Measurements from ENCODE around the gene ANKRD12. TPM values are rescaled to one million over a fixed set of nuclear protein-coding genes. Genes with fewer than 3 reads are reported as not detected.

Gene ANKRD12
- total and polyA plus RNA-seq, 2 of the 4 experiments (the other 2 are of a cell fraction): 2.6 to 12.9 TPM

DNA sequence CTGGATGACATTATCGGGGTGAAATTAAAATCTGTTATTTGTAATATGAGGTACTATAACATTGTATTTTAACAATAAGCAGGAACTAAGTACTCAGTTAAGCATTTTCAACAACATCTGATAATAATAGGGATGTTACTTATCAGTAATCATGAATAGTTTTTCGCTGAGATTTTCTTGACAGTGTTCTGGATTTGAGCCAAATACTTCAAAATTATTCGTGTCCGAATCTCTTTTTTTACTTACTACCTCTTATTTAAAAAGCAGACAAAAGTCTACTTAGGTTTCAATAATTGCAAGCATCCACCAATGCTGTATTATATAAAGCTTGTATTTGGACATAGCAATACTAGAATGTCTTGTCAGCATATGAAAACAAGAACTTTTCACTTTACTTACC, 6.4 kb upstream of the ANKRD12 start:
- Histone ChIP-seq H3K14ac (replicated peaks; ENCODE audit: low read depth, low read length) (no peak overlapping the region), H3K79me1 (ENCODE audit: low read depth in 1 of 2, low read length in 2 of 2) (peaks cover 26 to 39% of the 10 kb centered on the region in 2 experiments), H4K91ac (ENCODE audit: insufficient read depth, low read depth, low read length) (no peak overlapping the region), H3K9me1 (ENCODE audit: insufficient read depth, low read length) (no peaks in the 10 kb centered on the region; the same call in 1 of the 2 replicates), H2AK5ac (ENCODE audit: low read depth, low read length) (no peak overlapping the region), H2BK20ac (ENCODE audit: low read depth, low read length) (no peak overlapping the region), H2BK120ac (ENCODE audit: low read depth, low read length) (no peak overlapping the region), H3K9me3 (ENCODE audit: control insufficient read depth, insufficient read depth, low read length) (no peaks in the 10 kb centered on the region), H3K4me3 (ENCODE audit: insufficient read depth, low read depth, low read length) (no peak overlapping the region), H3K23ac (ENCODE audit: low read depth, low read length) (no peak overlapping the region), H3K36me3 (ENCODE audit: control insufficient read depth, insufficient read depth, low read length) (peaks cover 32% of the 10 kb centered on the region), H3K4ac (ENCODE audit: low read depth, low read length) (no peak overlapping the region), H2BK5ac (ENCODE audit: low read depth, low read length, poor library complexity, severe bottlenecking) (no peak overlapping the region), H3K27ac (ENCODE audit: insufficient read depth, low read length) (no peak overlapping the region), H4K8ac (ENCODE audit: low read depth in 2 of 2, low read length in 2 of 2) (no peak overlapping the region), H2AK9ac (replicated peaks; ENCODE audit: low read depth, low read length, poor library complexity) (no peak overlapping the region), H3K27me3 (ENCODE audit: control insufficient read depth, insufficient read depth, low read length) (no peaks in the 10 kb centered on the region), H3K9ac (ENCODE audit: low read depth, low read length) (no peak overlapping the region), H3K18ac (ENCODE audit: low read depth, low read length) (no peak overlapping the region), H3K4me2 (ENCODE audit: low read depth, low read length) (no peak overlapping the region), H2AFZ (replicated peaks; ENCODE audit: low read length, poor library complexity) (no peak overlapping the region), H2BK15ac (ENCODE audit: low read depth, low read length) (no peak overlapping the region), H4K20me1 (ENCODE audit: insufficient read depth, low read length) (0 out of 2 replicates have a peak, but pooled peaks cover 3% of the 10 kb centered on the region), H4K5ac (ENCODE audit: low read depth, low read length) (no peak overlapping the region), H3K4me1 (ENCODE audit: control insufficient read depth, insufficient read depth, low read length) (peaks cover 5% of the 10 kb centered on the region), H3K56ac (ENCODE audit: extremely low read depth, insufficient read depth, low read length) (no peak overlapping the region)
- dilution Hi-C loops (cut with HindIII; ENCODE audit: low sequenced_read_pairs, unreplicated experiment) (no loop called here), intact Hi-C loops (cut with micrococcal nuclease) (no loop called here), in situ Hi-C loops (cut with MboI; ENCODE audit: low sequenced_read_pairs) (loop anchor here (10.0 kb wide), 1 partner anchor 455 kb away; no protein-coding TSS in a partner anchor)
- DNase-seq (no peak), ATAC-seq (ENCODE audit: low read depth) (no peak)
- ChIA-PET CTCF (no interaction called here), POLR2A (ENCODE audit: unreplicated experiment) (no interaction called here)
- WGBS, 2 experiments (ENCODE audit: extremely low coverage in 2 of 2, insufficient read length in 1 of 2): no CpG with 5 or more reads among the region's 4 CpGs
- TF ChIP-seq CHD1 (IDR thresholded peaks at IDR 0.05; ENCODE audit: low read depth, low read length): no peak
- no peak for TF ChIP-seq MXI1 (IDR thresholded peaks at IDR 0.05; ENCODE audit: borderline replicate concordance, low read depth, low read length)
- TF ChIP-seq, protein P1, sequence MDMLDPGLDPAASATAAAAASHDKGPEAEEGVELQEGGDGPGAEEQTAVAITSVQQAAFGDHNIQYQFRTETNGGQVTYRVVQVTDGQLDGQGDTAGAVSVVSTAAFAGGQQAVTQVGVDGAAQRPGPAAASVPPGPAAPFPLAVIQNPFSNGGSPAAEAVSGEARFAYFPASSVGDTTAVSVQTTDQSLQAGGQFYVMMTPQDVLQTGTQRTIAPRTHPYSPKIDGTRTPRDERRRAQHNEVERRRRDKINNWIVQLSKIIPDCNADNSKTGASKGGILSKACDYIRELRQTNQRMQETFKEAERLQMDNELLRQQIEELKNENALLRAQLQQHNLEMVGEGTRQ (IDR thresholded peaks at IDR 0.05; ENCODE audit: low read depth, low read length): no peak
- TF ChIP-seq, protein P2, sequence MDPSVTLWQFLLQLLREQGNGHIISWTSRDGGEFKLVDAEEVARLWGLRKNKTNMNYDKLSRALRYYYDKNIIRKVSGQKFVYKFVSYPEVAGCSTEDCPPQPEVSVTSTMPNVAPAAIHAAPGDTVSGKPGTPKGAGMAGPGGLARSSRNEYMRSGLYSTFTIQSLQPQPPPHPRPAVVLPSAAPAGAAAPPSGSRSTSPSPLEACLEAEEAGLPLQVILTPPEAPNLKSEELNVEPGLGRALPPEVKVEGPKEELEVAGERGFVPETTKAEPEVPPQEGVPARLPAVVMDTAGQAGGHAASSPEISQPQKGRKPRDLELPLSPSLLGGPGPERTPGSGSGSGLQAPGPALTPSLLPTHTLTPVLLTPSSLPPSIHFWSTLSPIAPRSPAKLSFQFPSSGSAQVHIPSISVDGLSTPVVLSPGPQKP (IDR thresholded peaks at IDR 0.05; ENCODE audit: borderline replicate concordance, low read depth, low read length): no peak
- no peak for TF ChIP-seq BHLHE40 (IDR thresholded peaks at IDR 0.05; ENCODE audit: low read depth, low read length)
- no peak for TF ChIP-seq RAD21 (IDR thresholded peaks at IDR 0.05; ENCODE audit: low read length)
- TF ChIP-seq FOS (IDR thresholded peaks at IDR 0.05; ENCODE audit: low read depth, low read length): no peak
- no peak for TF ChIP-seq CEBPB (IDR thresholded peaks at IDR 0.05; ENCODE audit: low read depth, low read length)
- no peak for TF ChIP-seq MAZ (IDR thresholded peaks at IDR 0.05; ENCODE audit: borderline replicate concordance, low read depth, low read length)
- TF ChIP-seq SMC3 (IDR thresholded peaks at IDR 0.05; ENCODE audit: low read depth, low read length): no peak
- no peak for TF ChIP-seq MAFK (IDR thresholded peaks at IDR 0.05; ENCODE audit: low read depth, low read length)
- no peak for TF ChIP-seq RCOR1 (IDR thresholded peaks at IDR 0.05; ENCODE audit: insufficient replicate concordance, low read length)
- TF ChIP-seq NFE2L2 (IDR thresholded peaks at IDR 0.05; ENCODE audit: low read depth, low read length): no peak
- TF ChIP-seq, protein P3, sequence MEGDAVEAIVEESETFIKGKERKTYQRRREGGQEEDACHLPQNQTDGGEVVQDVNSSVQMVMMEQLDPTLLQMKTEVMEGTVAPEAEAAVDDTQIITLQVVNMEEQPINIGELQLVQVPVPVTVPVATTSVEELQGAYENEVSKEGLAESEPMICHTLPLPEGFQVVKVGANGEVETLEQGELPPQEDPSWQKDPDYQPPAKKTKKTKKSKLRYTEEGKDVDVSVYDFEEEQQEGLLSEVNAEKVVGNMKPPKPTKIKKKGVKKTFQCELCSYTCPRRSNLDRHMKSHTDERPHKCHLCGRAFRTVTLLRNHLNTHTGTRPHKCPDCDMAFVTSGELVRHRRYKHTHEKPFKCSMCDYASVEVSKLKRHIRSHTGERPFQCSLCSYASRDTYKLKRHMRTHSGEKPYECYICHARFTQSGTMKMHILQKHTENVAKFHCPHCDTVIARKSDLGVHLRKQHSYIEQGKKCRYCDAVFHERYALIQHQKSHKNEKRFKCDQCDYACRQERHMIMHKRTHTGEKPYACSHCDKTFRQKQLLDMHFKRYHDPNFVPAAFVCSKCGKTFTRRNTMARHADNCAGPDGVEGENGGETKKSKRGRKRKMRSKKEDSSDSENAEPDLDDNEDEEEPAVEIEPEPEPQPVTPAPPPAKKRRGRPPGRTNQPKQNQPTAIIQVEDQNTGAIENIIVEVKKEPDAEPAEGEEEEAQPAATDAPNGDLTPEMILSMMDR (conservative IDR thresholded peaks at IDR 0.05; ENCODE audit: low read depth, low read length): no peak
- TF ChIP-seq RFX5 (IDR thresholded peaks at IDR 0.05; ENCODE audit: low read depth, low read length): no peak
- no peak for TF ChIP-seq POLR2A (IDR thresholded peaks at IDR 0.05; ENCODE audit: low read depth, low read length)
- BruUV-seq (replicated peaks): no TSS peak
